Endodermal cell (in vitro differentiated cells): ENCODE measurements around the gene CEMIP2. TPM values are rescaled to one million over a fixed set of nuclear protein-coding genes. Genes with fewer than 3 reads are reported as not detected.

Source experiments
- DNase-seq: peaks from one replicate; pipeline ENCODE4 v3.0.0-alpha.2; 2017
- H3K27ac ChIP-seq: 2 replicates; pipeline ENCODE4 v1.5.1; 2013; ENCODE audit warnings: mild to moderate bottlenecking, low read depth, low read length, moderate library complexity
- H3K27me3 ChIP-seq: 2 replicates; pipeline ENCODE4 v1.6.1; 2013; ENCODE audit warnings: mild to moderate bottlenecking, low read length, moderate library complexity; ENCODE audit not compliant: insufficient read depth, control insufficient read depth, poor library complexity, severe bottlenecking
- H3K36me3 ChIP-seq: 2 replicates; pipeline ENCODE4 v1.7.0; 2013; ENCODE audit warnings: mild to moderate bottlenecking, low read length, moderate library complexity; ENCODE audit not compliant: control insufficient read depth, insufficient read depth
- H3K4me1 ChIP-seq: one replicate; pipeline ENCODE4 v1.7.0; 2013; ENCODE audit warnings: low read length; ENCODE audit not compliant: control insufficient read depth, insufficient read depth
- H3K4me3 ChIP-seq: 2 replicates; pipeline ENCODE4 v1.5.1; 2013; ENCODE audit warnings: mild to moderate bottlenecking, low read length, moderate library complexity
- H3K9ac ChIP-seq: 2 replicates; pipeline ENCODE4 v1.6.1; 2013; ENCODE audit warnings: mild to moderate bottlenecking, low read length, moderate library complexity; ENCODE audit not compliant: poor library complexity, severe bottlenecking; ENCODE audit errors: extremely low read depth
- H3K9me3 ChIP-seq: 2 replicates; pipeline ENCODE4 v1.6.1; 2013; ENCODE audit warnings: mild to moderate bottlenecking, low read length, moderate library complexity; ENCODE audit not compliant: control insufficient read depth
- H3K27ac Mint-ChIP-seq: 2 replicates; pipeline ENCODE4 v1.8.0; 2020; ENCODE audit warnings: mixed read lengths
- H3K27me3 Mint-ChIP-seq: 2 replicates; pipeline ENCODE4 v1.8.0; 2021; ENCODE audit warnings: mild to moderate bottlenecking, mixed read lengths; ENCODE audit not compliant: insufficient read depth
- H3K36me3 Mint-ChIP-seq: 2 replicates; pipeline ENCODE4 v1.8.0; 2020; ENCODE audit warnings: low read depth, mixed read lengths
- H3K4me1 Mint-ChIP-seq: 2 replicates; pipeline ENCODE4 v1.8.0; 2020; ENCODE audit warnings: mixed read lengths
- H3K4me3 Mint-ChIP-seq: 2 replicates; pipeline ENCODE4 v1.8.0; 2020; ENCODE audit warnings: mild to moderate bottlenecking, moderate library complexity, mixed read lengths
- H3K9me3 Mint-ChIP-seq: 2 replicates; pipeline ENCODE4 v1.8.0; 2020; ENCODE audit warnings: mild to moderate bottlenecking, mixed read lengths
- WGBS, 2 experiments: methylation state at CpG; one replicate each; pipeline versions ENCODE4 v1.1.5 to v1.1.7; 2013; ENCODE audit warnings: missing lambda C conversion rate in 2 of 2, mixed read lengths in 1 of 2; ENCODE audit not compliant: insufficient coverage in 1 of 2, insufficient read length in 1 of 2; 5-methylcytosine and 5-hydroxymethylcytosine counted together
- total RNA-seq, 2 donors: library from RNA; stranded (reverse); fragmentation: NEBNext Ultra II Directional in 1 of 2; extraction: Animal tissue kit (Norgen Biotek cat#: 25700) in 1 of 2; gene quantifications; 2 replicates in 1 of 2; 3 replicates in 1 of 2; pipeline ENCODE4 v1.2.1, GENCODE V29; 2021
- TF ChIP-seq, protein P1 (sequence below): fragments of 200-600 bp; sonication (generic); conservative IDR thresholded peaks from 2 replicates; pipeline ENCODE4 v1.5.0; 2021; ENCODE audit warnings: antibody characterized with exemption, mild to moderate bottlenecking

Gene CEMIP2
- total RNA-seq, 2 donors from 2014 or later, result 57.9 to 70.1 TPM

- H3K4me3 ChIP-seq, result no peak overlapping the region
- no peak overlapping the region for H3K9ac ChIP-seq
- Mint-ChIP-seq H3K4me3 (no peak overlapping the region), H3K9me3 (no peaks in the 10 kb centered on the region), H3K27ac (peak overlapping the region; percentile 45), H3K4me1 (peaks cover 9% of the 10 kb centered on the region), H3K27me3 (peaks cover 10% of the 10 kb centered on the region), H3K36me3 (no peaks in the 10 kb centered on the region)
- H3K27ac ChIP-seq, result no peak overlapping the region
- peak; percentile 55 for DNase-seq
- 84 to 88% methylated on average over 2 to 7 of the region's 7 CpGs for WGBS, 2 experiments
- H3K4me1 ChIP-seq, result peaks cover 3% of the 10 kb centered on the region
- H3K36me3 ChIP-seq, result no peaks in the 10 kb centered on the region
- H3K27me3 ChIP-seq, result no peaks in the 10 kb centered on the region
- TF ChIP-seq, protein P1, sequence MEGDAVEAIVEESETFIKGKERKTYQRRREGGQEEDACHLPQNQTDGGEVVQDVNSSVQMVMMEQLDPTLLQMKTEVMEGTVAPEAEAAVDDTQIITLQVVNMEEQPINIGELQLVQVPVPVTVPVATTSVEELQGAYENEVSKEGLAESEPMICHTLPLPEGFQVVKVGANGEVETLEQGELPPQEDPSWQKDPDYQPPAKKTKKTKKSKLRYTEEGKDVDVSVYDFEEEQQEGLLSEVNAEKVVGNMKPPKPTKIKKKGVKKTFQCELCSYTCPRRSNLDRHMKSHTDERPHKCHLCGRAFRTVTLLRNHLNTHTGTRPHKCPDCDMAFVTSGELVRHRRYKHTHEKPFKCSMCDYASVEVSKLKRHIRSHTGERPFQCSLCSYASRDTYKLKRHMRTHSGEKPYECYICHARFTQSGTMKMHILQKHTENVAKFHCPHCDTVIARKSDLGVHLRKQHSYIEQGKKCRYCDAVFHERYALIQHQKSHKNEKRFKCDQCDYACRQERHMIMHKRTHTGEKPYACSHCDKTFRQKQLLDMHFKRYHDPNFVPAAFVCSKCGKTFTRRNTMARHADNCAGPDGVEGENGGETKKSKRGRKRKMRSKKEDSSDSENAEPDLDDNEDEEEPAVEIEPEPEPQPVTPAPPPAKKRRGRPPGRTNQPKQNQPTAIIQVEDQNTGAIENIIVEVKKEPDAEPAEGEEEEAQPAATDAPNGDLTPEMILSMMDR, result no peak
- H3K9me3 ChIP-seq, result no peaks in the 10 kb centered on the region
These were observed 121.2 kb downstream of the CEMIP2 start for GRCh38 chr9:71647094-71647591.

GRCh38 chr9:71646131-71646530 lies 122.2 kb downstream of the CEMIP2 start:
- Mint-ChIP-seq H3K9me3 (no peaks in the 10 kb centered on the region), H3K4me3 (no peak overlapping the region), H3K27me3 (peaks cover 10% of the 10 kb centered on the region), H3K27ac (no peak overlapping the region), H3K4me1 (peaks cover 9% of the 10 kb centered on the region), H3K36me3 (no peaks in the 10 kb centered on the region)
- TF ChIP-seq, protein P1, result no peak
- peaks cover 3% of the 10 kb centered on the region for H3K4me1 ChIP-seq
- 100% methylated on average over 1 of the region's 1 CpG; no CpG with 5 or more reads in 1 of the 2 experiments for WGBS, 2 experiments
- H3K27ac ChIP-seq, result no peak overlapping the region
- H3K9ac ChIP-seq, result no peak overlapping the region
- no peak overlapping the region for H3K4me3 ChIP-seq
- no peaks in the 10 kb centered on the region for H3K27me3 ChIP-seq
- H3K36me3 ChIP-seq, result no peaks in the 10 kb centered on the region
- no peak for DNase-seq
- H3K9me3 ChIP-seq, result no peaks in the 10 kb centered on the region

- peaks cover 10% of the 10 kb centered on the region for H3K27me3 Mint-ChIP-seq
- TF ChIP-seq, protein P1, result no peak
- peaks cover 9% of the 10 kb centered on the region for H3K4me1 Mint-ChIP-seq
- H3K4me3 Mint-ChIP-seq, result no peak overlapping the region
- no peak overlapping the region for H3K27ac ChIP-seq
- no peaks in the 10 kb centered on the region for H3K9me3 Mint-ChIP-seq
- peaks cover 3% of the 10 kb centered on the region for H3K4me1 ChIP-seq
- no peaks in the 10 kb centered on the region for H3K27me3 ChIP-seq
- H3K9ac ChIP-seq, result no peak overlapping the region
- no peak overlapping the region for H3K27ac Mint-ChIP-seq
- no peaks in the 10 kb centered on the region for H3K36me3 ChIP-seq
- H3K36me3 Mint-ChIP-seq, result no peaks in the 10 kb centered on the region
- H3K9me3 ChIP-seq, result no peaks in the 10 kb centered on the region
- no peak overlapping the region for H3K4me3 ChIP-seq
- no peak for DNase-seq
- 80 to 92% methylated on average over 1 of the region's 1 CpG for WGBS, 2 experiments
These were observed 123.4 kb downstream of the CEMIP2 start for GRCh38 chr9:71644819-71645362.
